Neural progenitor cell (in vitro differentiated cells): ENCODE measurements around the gene MARCKSL1.

Experiments
- EZH2 ChIP-seq: fragments of 200-600 bp; sonication (generic); IDR thresholded peaks from 2 replicates; pipeline ENCODE4 v1.6.1; 2017; ENCODE audit warnings: antibody characterized with exemption, mild to moderate bottlenecking, moderate library complexity
- EZH2phosphoT487 ChIP-seq: fragments of 200-600 bp; sonication (generic); IDR thresholded peaks from 2 replicates; pipeline ENCODE4 v1.6.1; 2017; ENCODE audit warnings: antibody characterized with exemption
- TF ChIP-seq, protein P1 (sequence below): fragments of 200-600 bp; sonication (generic); IDR thresholded peaks from 2 replicates; pipeline ENCODE4 v1.5.1; 2017; ENCODE audit warnings: antibody characterized with exemption, mild to moderate bottlenecking

DNA sequence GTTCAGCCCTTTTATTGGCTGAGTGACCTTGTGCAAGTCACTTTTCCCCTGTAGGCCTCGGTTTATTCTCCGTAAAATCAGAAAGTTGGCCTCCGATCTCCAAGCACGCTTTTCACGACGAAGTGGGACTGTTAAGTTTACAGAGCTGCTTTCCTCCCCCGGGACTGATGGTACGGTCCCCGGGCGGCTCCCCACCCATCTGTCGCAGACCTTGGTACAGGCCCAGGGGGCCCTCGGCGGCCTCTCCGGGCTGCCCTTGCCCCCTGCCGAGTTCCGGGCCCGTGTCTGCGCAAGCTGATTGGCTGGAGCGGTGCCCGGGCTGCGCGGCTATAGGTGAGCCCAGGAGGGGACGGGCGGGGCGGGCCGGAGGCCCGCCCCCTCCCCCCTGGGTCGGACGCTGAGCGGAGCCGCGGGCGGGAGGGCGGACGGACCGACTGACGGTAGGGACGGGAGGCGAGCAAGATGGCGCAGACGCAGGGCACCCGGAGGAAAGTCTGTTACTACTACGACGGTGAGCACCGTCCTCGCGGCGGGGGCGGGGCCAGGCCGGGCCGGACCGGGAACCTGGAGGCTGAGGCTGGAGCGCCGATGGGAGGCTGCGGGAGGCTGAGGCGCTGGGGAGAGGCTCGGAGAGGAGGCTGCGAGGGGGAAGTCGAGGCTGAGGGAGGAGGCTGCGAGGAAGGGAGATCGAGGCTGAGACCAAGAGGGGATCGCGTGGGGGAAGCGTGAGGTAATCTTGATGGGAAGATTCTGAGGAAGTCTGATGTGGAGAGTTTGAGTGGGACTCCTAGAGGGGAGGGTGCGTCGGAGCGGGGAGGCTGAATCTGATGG, 44.1 kb downstream of the MARCKSL1 start, which contains the start of gene HDAC1:
- TF ChIP-seq EZH2 = no peak
- no peak for TF ChIP-seq EZH2phosphoT487
- TF ChIP-seq, protein P1, sequence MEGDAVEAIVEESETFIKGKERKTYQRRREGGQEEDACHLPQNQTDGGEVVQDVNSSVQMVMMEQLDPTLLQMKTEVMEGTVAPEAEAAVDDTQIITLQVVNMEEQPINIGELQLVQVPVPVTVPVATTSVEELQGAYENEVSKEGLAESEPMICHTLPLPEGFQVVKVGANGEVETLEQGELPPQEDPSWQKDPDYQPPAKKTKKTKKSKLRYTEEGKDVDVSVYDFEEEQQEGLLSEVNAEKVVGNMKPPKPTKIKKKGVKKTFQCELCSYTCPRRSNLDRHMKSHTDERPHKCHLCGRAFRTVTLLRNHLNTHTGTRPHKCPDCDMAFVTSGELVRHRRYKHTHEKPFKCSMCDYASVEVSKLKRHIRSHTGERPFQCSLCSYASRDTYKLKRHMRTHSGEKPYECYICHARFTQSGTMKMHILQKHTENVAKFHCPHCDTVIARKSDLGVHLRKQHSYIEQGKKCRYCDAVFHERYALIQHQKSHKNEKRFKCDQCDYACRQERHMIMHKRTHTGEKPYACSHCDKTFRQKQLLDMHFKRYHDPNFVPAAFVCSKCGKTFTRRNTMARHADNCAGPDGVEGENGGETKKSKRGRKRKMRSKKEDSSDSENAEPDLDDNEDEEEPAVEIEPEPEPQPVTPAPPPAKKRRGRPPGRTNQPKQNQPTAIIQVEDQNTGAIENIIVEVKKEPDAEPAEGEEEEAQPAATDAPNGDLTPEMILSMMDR = no peak
